Measurements from ENCODE around the gene SLC66A3. TPM values are rescaled to one million over a fixed set of nuclear protein-coding genes. Genes with fewer than 3 reads are reported as not detected.
A peak's percentile ranks its signal among the peaks of the same experiment; 100 is the strongest.

SLC66A3 gene
- total RNA-seq = 10 to 100 TPM; 15.1 to 30.4 TPM
- 10 to 100 TPM; 28.8 to 47.5 TPM for polyA plus RNA-seq
- long read RNA-seq, donor 1, transcript PQLC3-204 (6 exons, 1,784 nt) = minor isoform, 6 of 101 reads
- long read RNA-seq, donor 1, transcript PQLC3-202 (6 exons, 696 nt) = minor isoform, 9 of 101 reads
- long read RNA-seq, donor 1, transcript PQLC3-201 (7 exons, 1,830 nt) = major isoform, 70 of 101 reads
- long read RNA-seq, donor 1, partial matches to known transcripts = 7 of 101 reads
- long read RNA-seq, donor 1, other reads (novel, unspliced or antisense) = 8 of 101 reads
- long read RNA-seq, donor 2, transcript PQLC3-201 (7 exons, 1,830 nt) = major isoform, 25 of 34 reads
- long read RNA-seq, donor 2, partial matches to known transcripts = 4 of 34 reads
- long read RNA-seq, donor 2, other reads (novel, unspliced or antisense) = 3 of 34 reads

DNA sequence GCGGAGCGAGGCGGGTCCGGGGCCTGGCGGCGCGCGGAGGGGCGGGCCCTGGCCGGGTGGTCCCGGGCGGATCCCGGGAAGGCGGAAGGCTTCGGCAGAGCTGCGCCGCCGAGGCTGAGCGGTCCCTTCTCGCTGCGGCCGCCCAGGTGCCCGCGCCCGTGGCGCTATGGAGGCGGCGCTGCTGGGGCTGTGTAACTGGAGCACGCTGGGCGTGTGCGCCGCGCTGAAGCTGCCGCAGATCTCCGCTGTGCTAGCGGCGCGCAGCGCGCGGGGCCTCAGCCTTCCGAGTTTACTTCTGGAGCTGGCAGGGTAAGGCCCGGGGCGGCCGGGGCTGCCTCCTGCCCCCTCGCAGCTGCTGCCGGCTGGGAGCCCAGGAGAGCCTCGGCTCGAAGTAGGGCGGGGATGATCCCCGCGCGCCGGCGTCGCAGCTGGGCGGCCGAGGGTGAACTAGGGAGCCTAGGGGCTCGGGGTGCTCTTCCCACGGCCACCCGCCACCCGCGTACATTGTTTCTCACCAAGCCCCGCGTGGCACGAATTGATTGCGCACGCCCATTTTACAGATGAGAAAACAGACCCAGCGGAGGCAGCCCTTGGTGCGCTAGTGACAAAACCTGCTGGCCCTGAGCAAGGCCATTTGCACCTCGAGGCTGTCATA is at the start of gene SLC66A3:
TSS of gene SLC66A3 (plus strand) at position 87 of the 655 bp plus-strand sequence. CDS start at position 167, 80 bp downstream.
- intact Hi-C loops (cut with DNase I) = loop anchor here (2.0 to 10.0 kb wide), 2 partner anchors 23 to 189 kb away; partner anchors contain the start of gene ROCK2 (in 1 of the 2)
- H3K9me3 ChIP-seq (ENCODE audit: control insufficient read depth, low read length) = no peaks in the 10 kb centered on the region
- WGBS, 2 donors = 3 to 4% methylated on average over 39 to 71 of the region's 71 CpGs
- no peaks in the 10 kb centered on the region for H3K4me1 ChIP-seq (ENCODE audit: control insufficient read depth in 1 of 2, insufficient read depth in 2 of 2, low read length in 2 of 2)
- no peak for DNase-seq
- H3K36me3 ChIP-seq (ENCODE audit: control insufficient read depth in 1 of 2, insufficient read depth in 2 of 2, low read length in 1 of 2) = no peaks in the 10 kb centered on the region
- no peaks in the 10 kb centered on the region for H3K27me3 ChIP-seq (ENCODE audit: control insufficient read depth in 1 of 2, insufficient read depth in 2 of 2, low read length in 1 of 2)
- peak; percentile 91 for ATAC-seq (ENCODE audit: low FRiP score)
- peak within 1 kb of the TSS; percentile 53 to 76 for H3K4me3 ChIP-seq (ENCODE audit: low read length in 2 of 2)
- peak within 1 kb of the TSS; percentile 71 to 94 for H3K27ac ChIP-seq (ENCODE audit: low read depth in 1 of 2, low read length in 2 of 2)

DNA sequence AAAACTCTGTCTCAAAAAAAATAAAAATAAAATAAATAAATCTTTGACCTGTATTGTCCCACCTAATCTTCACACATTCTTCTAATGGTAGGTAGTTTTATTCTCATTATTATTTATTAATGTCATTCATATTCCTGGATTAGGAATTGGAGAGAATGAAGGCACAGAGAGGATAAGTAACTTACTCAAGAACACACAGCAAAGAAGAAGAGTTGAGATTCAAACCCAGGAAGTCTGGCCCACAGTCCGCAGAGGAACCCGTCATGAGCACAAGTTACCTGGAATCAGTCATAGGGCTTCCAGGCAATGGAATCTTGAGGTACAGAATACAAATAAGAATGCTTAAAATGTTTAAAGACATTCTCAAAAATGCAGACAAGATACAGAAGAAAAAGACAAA is 46.3 kb upstream of the SLC66A3 start:
- DNase-seq = no peak
- no peaks in the 10 kb centered on the region for H3K36me3 ChIP-seq (ENCODE audit: control insufficient read depth in 1 of 2, insufficient read depth in 2 of 2, low read length in 1 of 2)
- 93 to 95% methylated on average over 2 of the region's 2 CpGs for WGBS, 2 donors
- intact Hi-C loops (cut with DNase I) = no loop called here
- no peak for ATAC-seq (ENCODE audit: low FRiP score)
- H3K9me3 ChIP-seq (ENCODE audit: control insufficient read depth, low read length) = no peaks in the 10 kb centered on the region
- H3K4me1 ChIP-seq (ENCODE audit: control insufficient read depth in 1 of 2, insufficient read depth in 2 of 2, low read length in 2 of 2) = no peaks in the 10 kb centered on the region
- H3K27me3 ChIP-seq (ENCODE audit: control insufficient read depth in 1 of 2, insufficient read depth in 2 of 2, low read length in 1 of 2) = no peaks in the 10 kb centered on the region
- H3K27ac ChIP-seq (ENCODE audit: low read depth in 1 of 2, low read length in 2 of 2) = no peak overlapping the region
- no peak overlapping the region for H3K4me3 ChIP-seq (ENCODE audit: low read length in 2 of 2)

DNA sequence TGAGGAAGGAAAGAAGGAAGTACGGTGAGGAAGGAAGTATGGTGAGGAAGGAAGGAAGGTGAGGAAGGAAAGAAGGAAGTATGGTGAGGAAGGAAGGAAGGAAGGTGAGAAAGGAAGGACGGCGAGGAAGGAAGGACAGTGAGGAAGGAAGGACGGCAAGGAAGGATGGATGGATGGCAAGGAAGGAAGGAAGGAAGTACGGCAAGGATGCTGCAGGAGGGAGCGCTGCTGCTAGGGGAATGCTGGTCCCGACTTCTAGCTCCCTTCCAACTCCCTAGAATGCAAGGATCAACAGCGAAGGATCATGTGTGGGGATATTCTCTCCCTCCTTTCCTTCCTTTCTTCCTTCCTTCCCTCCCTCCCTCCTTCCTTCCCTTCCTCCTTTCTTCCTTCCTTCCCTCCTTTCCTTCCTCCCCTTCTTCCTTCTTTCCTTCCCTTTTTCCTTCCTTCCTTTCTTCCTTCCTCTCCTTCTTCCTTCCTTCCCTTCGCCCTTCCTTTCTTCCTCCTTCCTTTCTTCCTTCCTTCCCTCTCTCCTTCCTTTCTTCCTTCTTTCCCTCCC is 42.3 kb upstream of the SLC66A3 start:
- no peaks in the 10 kb centered on the region for H3K27me3 ChIP-seq (ENCODE audit: control insufficient read depth in 1 of 2, insufficient read depth in 2 of 2, low read length in 1 of 2)
- no peak overlapping the region for H3K27ac ChIP-seq (ENCODE audit: low read depth in 1 of 2, low read length in 2 of 2)
- no peaks in the 10 kb centered on the region for H3K36me3 ChIP-seq (ENCODE audit: control insufficient read depth in 1 of 2, insufficient read depth in 2 of 2, low read length in 1 of 2)
- ATAC-seq (ENCODE audit: low FRiP score) = no peak
- H3K4me1 ChIP-seq (ENCODE audit: control insufficient read depth in 1 of 2, insufficient read depth in 2 of 2, low read length in 2 of 2) = no peaks in the 10 kb centered on the region
- intact Hi-C loops (cut with DNase I) = no loop called here
- H3K9me3 ChIP-seq (ENCODE audit: control insufficient read depth, low read length) = no peaks in the 10 kb centered on the region
- DNase-seq = no peak
- H3K4me3 ChIP-seq (ENCODE audit: low read length in 2 of 2) = no peak overlapping the region
- 92 to 94% methylated on average over 9 of the region's 9 CpGs for WGBS, 2 donors

DNA sequence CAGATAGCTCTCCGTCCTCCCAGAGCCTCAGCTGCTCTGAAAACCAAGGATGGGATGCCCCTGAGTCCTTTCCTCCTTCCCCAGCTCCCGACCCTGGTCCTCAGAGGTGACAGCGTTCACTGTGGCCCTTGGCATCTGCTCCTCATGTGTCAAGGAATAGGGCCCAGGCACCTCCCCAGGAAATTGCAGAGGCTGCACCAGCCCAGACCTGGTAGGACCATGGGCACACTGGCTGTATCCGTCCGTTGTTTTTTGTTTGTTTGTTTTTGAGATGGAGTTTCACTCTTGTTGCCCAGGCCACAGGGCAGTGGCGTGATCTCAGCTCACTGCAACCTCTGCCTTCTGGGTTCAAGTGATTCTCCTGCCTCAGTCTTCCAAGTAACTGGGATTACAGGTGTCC is 37.5 kb upstream of the SLC66A3 start:
- Histone ChIP-seq H3K36me3 (ENCODE audit: control insufficient read depth in 1 of 2, insufficient read depth in 2 of 2, low read length in 1 of 2) (no peaks in the 10 kb centered on the region), H3K4me3 (ENCODE audit: low read length in 2 of 2) (no peak overlapping the region), H3K27me3 (ENCODE audit: control insufficient read depth in 1 of 2, insufficient read depth in 2 of 2, low read length in 1 of 2) (no peaks in the 10 kb centered on the region), H3K9me3 (ENCODE audit: control insufficient read depth, low read length) (no peaks in the 10 kb centered on the region), H3K27ac (ENCODE audit: low read depth in 1 of 2, low read length in 2 of 2) (no peak overlapping the region), H3K4me1 (ENCODE audit: control insufficient read depth in 1 of 2, insufficient read depth in 2 of 2, low read length in 2 of 2) (no peaks in the 10 kb centered on the region)
- 82 to 84% methylated on average over 6 of the region's 6 CpGs for WGBS, 2 donors
- intact Hi-C loops (cut with DNase I) = no loop called here
- peak in 1 of 2 donors; percentile 63 for DNase-seq
- ATAC-seq (ENCODE audit: low FRiP score) = no peak

DNA sequence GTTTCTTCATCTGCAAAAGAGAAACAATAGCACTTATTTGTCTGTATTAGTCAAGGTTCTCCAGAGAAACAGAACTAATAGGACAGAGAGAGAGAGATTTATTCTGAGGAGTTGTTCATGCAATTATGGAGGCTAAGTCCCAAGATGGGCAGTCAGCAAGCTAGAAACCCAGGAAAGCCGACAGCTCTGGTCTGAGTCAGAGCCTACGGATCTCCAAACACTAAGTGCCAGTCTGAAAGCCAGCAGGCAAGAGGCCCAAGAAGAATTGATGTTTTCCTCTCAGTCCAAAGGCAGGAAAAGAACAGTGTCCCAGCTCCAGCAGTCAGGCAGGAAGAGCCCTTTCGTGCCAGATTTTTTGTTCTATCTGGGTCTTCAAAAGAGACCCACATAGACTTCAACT is 36.5 kb upstream of the SLC66A3 start:
- Histone ChIP-seq H3K9me3 (ENCODE audit: control insufficient read depth, low read length) (no peaks in the 10 kb centered on the region), H3K27ac (ENCODE audit: low read depth in 1 of 2, low read length in 2 of 2) (no peak overlapping the region), H3K27me3 (ENCODE audit: control insufficient read depth in 1 of 2, insufficient read depth in 2 of 2, low read length in 1 of 2) (no peaks in the 10 kb centered on the region), H3K4me3 (ENCODE audit: low read length in 2 of 2) (no peak overlapping the region), H3K36me3 (ENCODE audit: control insufficient read depth in 1 of 2, insufficient read depth in 2 of 2, low read length in 1 of 2) (no peaks in the 10 kb centered on the region), H3K4me1 (ENCODE audit: control insufficient read depth in 1 of 2, insufficient read depth in 2 of 2, low read length in 2 of 2) (no peaks in the 10 kb centered on the region)
- DNase-seq (no peak), ATAC-seq (ENCODE audit: low FRiP score) (no peak)
- intact Hi-C loops (cut with DNase I) = no loop called here
- WGBS, 2 donors = 25 to 31% methylated on average over 3 of the region's 3 CpGs

DNA sequence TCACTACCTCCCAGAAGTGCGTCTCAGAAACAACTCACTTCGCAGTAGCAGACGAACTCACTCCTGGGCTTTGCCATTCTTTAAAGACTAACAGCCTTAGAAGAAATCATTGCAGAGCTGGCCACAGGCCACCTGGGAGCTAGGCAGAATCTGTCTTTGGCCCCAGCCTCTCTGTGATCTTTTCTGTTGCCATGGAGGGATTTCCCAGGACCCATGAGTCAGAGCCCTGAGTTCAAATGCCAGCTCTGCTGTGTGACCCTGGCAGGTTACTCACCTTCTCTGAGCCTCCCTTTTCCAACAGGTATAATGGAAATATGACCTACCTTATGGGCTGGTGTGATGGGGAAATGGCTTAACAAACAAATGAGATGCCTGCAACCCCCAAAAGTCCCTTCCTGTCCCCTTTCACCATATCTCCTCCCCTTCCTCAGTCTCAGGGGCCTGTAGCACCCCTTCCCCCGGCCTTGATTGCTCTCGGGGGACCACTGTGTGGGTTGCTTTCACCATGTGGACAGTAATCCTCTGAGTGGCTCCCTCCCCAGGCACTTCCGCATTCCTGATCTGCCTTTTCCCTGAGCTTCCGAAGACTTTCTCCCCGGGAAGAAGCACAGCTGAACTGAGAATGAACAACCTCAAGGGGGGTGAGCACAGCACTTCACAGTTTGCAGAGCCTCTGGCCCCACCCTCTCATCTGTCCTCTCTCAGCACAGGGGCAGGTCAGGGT is 34.0 kb upstream of the SLC66A3 start:
- Histone ChIP-seq H3K27ac (ENCODE audit: low read depth in 1 of 2, low read length in 2 of 2) (no peak overlapping the region), H3K4me1 (ENCODE audit: control insufficient read depth in 1 of 2, insufficient read depth in 2 of 2, low read length in 2 of 2) (no peaks in the 10 kb centered on the region), H3K36me3 (ENCODE audit: control insufficient read depth in 1 of 2, insufficient read depth in 2 of 2, low read length in 1 of 2) (no peaks in the 10 kb centered on the region), H3K4me3 (ENCODE audit: low read length in 2 of 2) (no peak overlapping the region), H3K9me3 (ENCODE audit: control insufficient read depth, low read length) (no peaks in the 10 kb centered on the region), H3K27me3 (ENCODE audit: control insufficient read depth in 1 of 2, insufficient read depth in 2 of 2, low read length in 1 of 2) (no peaks in the 10 kb centered on the region)
- no peak for DNase-seq
- ATAC-seq (ENCODE audit: low FRiP score) = no peak
- 52% methylated on average over 8 of the region's 8 CpGs for WGBS, 2 donors
- intact Hi-C loops (cut with DNase I) = loop anchor here in 1 of 2 donors (5.0 kb wide), 1 partner anchor 289 kb away; no protein-coding TSS in a partner anchor

DNA sequence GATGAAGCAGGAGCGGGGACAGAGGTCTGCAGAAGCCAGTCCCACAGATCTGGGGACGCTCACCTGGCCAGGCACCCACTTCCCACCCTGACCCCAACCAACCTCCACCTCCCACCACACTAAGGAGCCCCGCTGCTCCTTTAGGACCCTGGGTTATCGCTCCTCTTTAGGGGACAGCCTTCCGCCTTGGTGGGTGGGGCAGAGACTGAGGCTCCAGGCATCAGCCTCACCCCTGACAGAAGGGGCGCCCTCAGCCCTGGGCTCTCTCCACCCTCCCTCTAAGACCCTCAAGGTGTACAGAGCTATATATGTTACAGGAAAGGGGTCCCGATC is 33.5 kb upstream of the SLC66A3 start:
- ATAC-seq (ENCODE audit: low FRiP score) = no peak
- WGBS, 2 donors = 67 to 68% methylated on average over 7 of the region's 7 CpGs
- Histone ChIP-seq H3K27ac (ENCODE audit: low read depth in 1 of 2, low read length in 2 of 2) (no peak overlapping the region), H3K4me1 (ENCODE audit: control insufficient read depth in 1 of 2, insufficient read depth in 2 of 2, low read length in 2 of 2) (no peaks in the 10 kb centered on the region), H3K9me3 (ENCODE audit: control insufficient read depth, low read length) (no peaks in the 10 kb centered on the region), H3K4me3 (ENCODE audit: low read length in 2 of 2) (no peak overlapping the region), H3K36me3 (ENCODE audit: control insufficient read depth in 1 of 2, insufficient read depth in 2 of 2, low read length in 1 of 2) (no peaks in the 10 kb centered on the region), H3K27me3 (ENCODE audit: control insufficient read depth in 1 of 2, insufficient read depth in 2 of 2, low read length in 1 of 2) (no peaks in the 10 kb centered on the region)
- intact Hi-C loops (cut with DNase I) = loop anchor here in 1 of 2 donors (5.0 kb wide), 1 partner anchor 289 kb away; no protein-coding TSS in a partner anchor
- DNase-seq = no peak

DNA sequence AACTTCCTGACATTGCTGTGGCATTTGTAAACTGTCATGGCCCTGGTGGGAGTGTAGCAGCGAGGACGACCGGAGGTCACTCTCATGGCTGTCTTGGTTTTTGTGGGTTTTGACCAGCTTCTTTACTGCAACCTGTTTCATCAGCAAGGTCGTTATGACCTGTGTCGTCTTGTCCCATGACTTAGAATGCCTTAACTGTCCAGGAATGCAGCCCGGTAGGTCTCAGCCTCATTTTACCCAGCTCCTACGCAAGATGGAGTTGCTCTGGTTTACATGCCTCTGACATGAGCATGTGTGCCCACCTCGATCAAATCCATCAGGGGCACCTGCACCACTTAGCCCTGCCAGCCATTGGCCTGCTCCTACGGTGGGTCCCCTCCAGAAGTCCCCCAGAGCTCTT is 32.9 kb upstream of the SLC66A3 start:
- H3K9me3 ChIP-seq (ENCODE audit: control insufficient read depth, low read length) = no peaks in the 10 kb centered on the region

More for the DNA sequence above, 32.9 kb upstream of the SLC66A3 start:
- ATAC-seq (ENCODE audit: low FRiP score) (no peak), DNase-seq (no peak)
- 86% methylated on average over 9 of the region's 9 CpGs for WGBS, 2 donors
- no peak overlapping the region for H3K27ac ChIP-seq (ENCODE audit: low read depth in 1 of 2, low read length in 2 of 2)
- no peaks in the 10 kb centered on the region for H3K4me1 ChIP-seq (ENCODE audit: control insufficient read depth in 1 of 2, insufficient read depth in 2 of 2, low read length in 2 of 2)
- intact Hi-C loops (cut with DNase I) = loop anchor here in 1 of 2 donors (5.0 kb wide), 1 partner anchor 290 kb away; no protein-coding TSS in a partner anchor
- no peaks in the 10 kb centered on the region for H3K36me3 ChIP-seq (ENCODE audit: control insufficient read depth in 1 of 2, insufficient read depth in 2 of 2, low read length in 1 of 2)
- no peaks in the 10 kb centered on the region for H3K27me3 ChIP-seq (ENCODE audit: control insufficient read depth in 1 of 2, insufficient read depth in 2 of 2, low read length in 1 of 2)
- H3K4me3 ChIP-seq (ENCODE audit: low read length in 2 of 2) = no peak overlapping the region

All from aorta (tissue), 5 donors.